HepG2 (cell line): ENCODE measurements around the gene AP1M1. TPM values are rescaled to one million over a fixed set of nuclear protein-coding genes. Genes with fewer than 3 reads are reported as not detected.

Experiments
- BCL6 ChIP-seq: IDR thresholded peaks from 2 replicates; pipeline ENCODE4 v1.6.1; 2016; ENCODE audit warnings: missing genetic modification reagents, missing compliant biosample characterization
- CEBPG ChIP-seq: IDR thresholded peaks from 2 replicates; pipeline ENCODE4 v1.6.1; 2016
- ESRRA ChIP-seq: sonication (generic); formaldehyde crosslinking; IDR thresholded peaks from 2 replicates; pipeline ENCODE4 v1.5.1; 2020; ENCODE audit warnings: mild to moderate bottlenecking, low read depth, missing genetic modification reagents
- HDAC1 ChIP-seq: sonication (generic); formaldehyde crosslinking; IDR thresholded peaks from 2 replicates; pipeline ENCODE4 v1.5.1; 2020; ENCODE audit warnings: mild to moderate bottlenecking, missing genetic modification reagents
- HMGA1 ChIP-seq: sonication (generic); formaldehyde crosslinking; conservative IDR thresholded peaks from 2 replicates; pipeline ENCODE4 v1.4.0; 2020; ENCODE audit warnings: missing genetic modification reagents
- KLF13 ChIP-seq: sonication (generic); formaldehyde crosslinking; IDR thresholded peaks from 2 replicates; pipeline ENCODE4 v1.4.0; 2020; ENCODE audit warnings: mild to moderate bottlenecking, missing genetic modification reagents
- NCOA2 ChIP-seq: sonication (generic); formaldehyde crosslinking; IDR thresholded peaks from 2 replicates; pipeline ENCODE4 v1.8.0; 2022; ENCODE audit warnings: inconsistent platforms
- TMF1 ChIP-seq: sonication (generic); formaldehyde crosslinking; IDR thresholded peaks from 2 replicates; pipeline ENCODE4 v1.8.1; 2022; ENCODE audit warnings: low read depth, missing genetic modification reagents
- ZBTB7A ChIP-seq: sonication (generic); formaldehyde crosslinking; IDR thresholded peaks from 2 replicates; pipeline ENCODE4 v1.8.0; 2022; ENCODE audit warnings: mild to moderate bottlenecking, missing genetic modification reagents
- ZMYM4 ChIP-seq: sonication (generic); formaldehyde crosslinking; IDR thresholded peaks from 2 replicates; pipeline ENCODE4 v1.8.1; 2023; ENCODE audit warnings: mild to moderate bottlenecking, missing genetic modification reagents
- ZNF282 ChIP-seq: fragments of 450-650 bp; IDR thresholded peaks from 2 replicates; pipeline ENCODE4 v1.6.1; 2018; ENCODE audit not compliant: partially characterized antibody
- ZNF530 ChIP-seq: sonication (generic); formaldehyde crosslinking; IDR thresholded peaks from 2 replicates; pipeline ENCODE4 v1.5.0; 2020; ENCODE audit warnings: low read depth, mild to moderate bottlenecking, missing genetic modification reagents
- ZNF570 ChIP-seq: sonication (generic); formaldehyde crosslinking; IDR thresholded peaks from 2 replicates; pipeline ENCODE4 v1.4.0; 2020; ENCODE audit warnings: mild to moderate bottlenecking, missing genetic modification reagents, borderline replicate concordance
- ZNF572 ChIP-seq: sonication (generic); formaldehyde crosslinking; IDR thresholded peaks from 2 replicates; pipeline ENCODE4 v1.5.1; 2020; ENCODE audit warnings: mild to moderate bottlenecking, missing genetic modification reagents
- ZNF713 ChIP-seq: sonication (generic); formaldehyde crosslinking; IDR thresholded peaks from 2 replicates; pipeline ENCODE4 v1.4.0; 2020; ENCODE audit warnings: mild to moderate bottlenecking, missing genetic modification reagents
- ZNF784 ChIP-seq: sonication (generic); formaldehyde crosslinking; IDR thresholded peaks from 2 replicates; pipeline ENCODE4 v1.5.1; 2020; ENCODE audit warnings: missing genetic modification reagents, mild to moderate bottlenecking, borderline replicate concordance
- polyA plus RNA-seq, 8 experiments: library from polyadenylated mRNA; depleted of rRNA in 3 of 8; stranded (reverse) in 7 of 8; unstranded in 1 of 8; fragments of >200 nt; fragmentation: Illumina TruSeq in 4 of 8; extraction: Trizol in 4 of 8; gene quantifications; 2 replicates each; pipeline versions ENCODE4 v1.2.1 to v1.2.3, GENCODE V29; 2011 to 2016; ENCODE audit warnings: low read depth in 4 of 8, missing spikeins in 1 of 8, mixed read lengths in 1 of 8; ENCODE audit not compliant: insufficient read depth in 1 of 8
- total RNA-seq, 5 experiments: library from RNA; depleted of rRNA; stranded (reverse); fragments of >200 nt; fragmentation: Illumina TruSeq; extraction: Trizol; gene quantifications; 2 replicates each; pipeline ENCODE4 v1.2.3, GENCODE V29; 2016; ENCODE audit warnings: low read depth in 1 of 5
- TF ChIP-seq, protein P1 (sequence below): sonication (generic); formaldehyde crosslinking; IDR thresholded peaks from 2 replicates; pipeline ENCODE4 v1.5.0; 2020; ENCODE audit warnings: missing genetic modification reagents, mild to moderate bottlenecking, borderline replicate concordance
- TF ChIP-seq, protein P2 (sequence below): sonication (generic); formaldehyde crosslinking; IDR thresholded peaks from 2 replicates; pipeline ENCODE4 v1.4.0; 2020; ENCODE audit warnings: low read depth, missing genetic modification reagents

AP1M1 gene
- total and polyA plus RNA-seq, 2 of the 13 experiments (the other 11 are each of a cell fraction or from before 2014, with no cell fraction given), result 34.4 to 46.1 TPM

DNA sequence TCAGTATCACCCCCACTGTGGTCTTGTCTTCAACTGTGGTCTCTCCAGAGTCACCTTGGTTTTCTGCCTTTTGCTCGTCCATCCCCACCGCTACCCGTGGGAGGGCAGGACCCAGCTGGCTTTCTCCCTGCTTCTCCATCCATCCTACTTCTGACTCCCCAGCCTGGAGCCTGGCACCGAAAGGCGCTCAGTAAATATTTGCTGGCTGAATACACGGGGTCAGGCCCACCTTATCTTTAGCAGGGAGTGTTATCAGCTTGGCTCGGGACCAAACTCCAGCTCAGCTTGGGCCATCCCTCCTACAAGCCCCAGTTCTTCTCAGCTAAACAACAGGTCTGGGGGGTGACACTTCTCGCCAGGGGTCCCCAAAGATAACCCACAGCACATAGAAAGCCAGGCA is 64.9 kb downstream of the AP1M1 start (continued):
- TF ChIP-seq TMF1 (CRISPR knock-in tag), result no peak
- no peak for TF ChIP-seq KLF13
- TF ChIP-seq ZNF570, result no peak
- 0 out of 2 replicates have a peak, but pooled peaks have one; percentile 44 for TF ChIP-seq ZBTB7A (CRISPR knock-in tag)
- no peak for TF ChIP-seq ZNF282
- peak; percentile 30; the same call in 1 of the 2 replicates for TF ChIP-seq NCOA2 (CRISPR knock-in tag)
- peak; percentile 37; the same call in 1 of the 2 replicates for TF ChIP-seq BCL6 (CRISPR knock-in tag)
- TF ChIP-seq HMGA1 (CRISPR knock-in tag), result no peak
- 0 out of 2 replicates have a peak, but pooled peaks have one; percentile 38 for TF ChIP-seq ZNF784
- 0 out of 2 replicates have a peak, but pooled peaks have one; percentile 70 for TF ChIP-seq ZNF572
- no peak for TF ChIP-seq ZMYM4 (CRISPR knock-in tag)
- TF ChIP-seq ZNF713 (CRISPR knock-in tag), result no peak
- TF ChIP-seq ZNF530 (CRISPR knock-in tag), result no peak
- TF ChIP-seq ESRRA, result 0 out of 2 replicates have a peak, but pooled peaks have one; percentile 49
- peak; percentile 79 for TF ChIP-seq HDAC1 (CRISPR knock-in tag)
- TF ChIP-seq, protein P1, sequence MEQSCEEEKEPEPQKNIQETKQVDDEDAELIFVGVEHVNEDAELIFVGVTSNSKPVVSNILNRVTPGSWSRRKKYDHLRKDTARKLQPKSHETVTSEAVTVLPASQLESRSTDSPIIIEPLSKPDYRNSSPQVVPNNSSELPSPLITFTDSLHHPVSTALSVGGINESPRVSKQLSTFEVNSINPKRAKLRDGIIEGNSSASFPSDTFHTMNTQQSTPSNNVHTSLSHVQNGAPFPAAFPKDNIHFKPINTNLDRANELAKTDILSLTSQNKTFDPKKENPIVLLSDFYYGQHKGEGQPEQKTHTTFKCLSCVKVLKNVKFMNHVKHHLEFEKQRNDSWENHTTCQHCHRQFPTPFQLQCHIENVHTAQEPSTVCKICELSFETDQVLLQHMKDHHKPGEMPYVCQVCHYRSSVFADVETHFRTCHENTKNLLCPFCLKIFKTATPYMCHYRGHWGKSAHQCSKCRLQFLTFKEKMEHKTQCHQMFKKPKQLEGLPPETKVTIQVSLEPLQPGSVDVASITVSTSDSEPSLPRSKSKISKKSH (CRISPR knock-in tag), result no peak
- TF ChIP-seq CEBPG (CRISPR knock-in tag), result no peak
- TF ChIP-seq, protein P2, sequence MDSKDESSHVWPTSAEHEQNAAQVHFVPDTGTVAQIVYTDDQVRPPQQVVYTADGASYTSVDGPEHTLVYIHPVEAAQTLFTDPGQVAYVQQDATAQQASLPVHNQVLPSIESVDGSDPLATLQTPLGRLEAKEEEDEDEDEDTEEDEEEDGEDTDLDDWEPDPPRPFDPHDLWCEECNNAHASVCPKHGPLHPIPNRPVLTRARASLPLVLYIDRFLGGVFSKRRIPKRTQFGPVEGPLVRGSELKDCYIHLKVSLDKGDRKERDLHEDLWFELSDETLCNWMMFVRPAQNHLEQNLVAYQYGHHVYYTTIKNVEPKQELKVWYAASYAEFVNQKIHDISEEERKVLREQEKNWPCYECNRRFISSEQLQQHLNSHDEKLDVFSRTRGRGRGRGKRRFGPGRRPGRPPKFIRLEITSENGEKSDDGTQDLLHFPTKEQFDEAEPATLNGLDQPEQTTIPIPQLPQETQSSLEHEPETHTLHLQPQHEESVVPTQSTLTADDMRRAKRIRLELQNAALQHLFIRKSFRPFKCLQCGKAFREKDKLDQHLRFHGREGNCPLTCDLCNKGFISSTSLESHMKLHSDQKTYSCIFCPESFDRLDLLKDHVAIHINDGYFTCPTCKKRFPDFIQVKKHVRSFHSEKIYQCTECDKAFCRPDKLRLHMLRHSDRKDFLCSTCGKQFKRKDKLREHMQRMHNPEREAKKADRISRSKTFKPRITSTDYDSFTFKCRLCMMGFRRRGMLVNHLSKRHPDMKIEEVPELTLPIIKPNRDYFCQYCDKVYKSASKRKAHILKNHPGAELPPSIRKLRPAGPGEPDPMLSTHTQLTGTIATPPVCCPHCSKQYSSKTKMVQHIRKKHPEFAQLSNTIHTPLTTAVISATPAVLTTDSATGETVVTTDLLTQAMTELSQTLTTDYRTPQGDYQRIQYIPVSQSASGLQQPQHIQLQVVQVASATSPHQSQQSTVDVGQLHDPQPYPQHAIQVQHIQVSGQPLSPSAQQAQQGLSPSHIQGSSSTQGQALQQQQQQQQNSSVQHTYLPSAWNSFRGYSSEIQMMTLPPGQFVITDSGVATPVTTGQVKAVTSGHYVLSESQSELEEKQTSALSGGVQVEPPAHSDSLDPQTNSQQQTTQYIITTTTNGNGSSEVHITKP (CRISPR knock-in tag), result no peak
